RKO (cell line): ENCODE results near the gene C16orf74.

Source experiments
- DNase-seq: peaks from one replicate; pipeline ENCODE4 v3.0.0-alpha.2; 2016; ENCODE audit warnings: low spot score

Gene C16orf74

GRCh38 chr16:85749771-85750145, 1.1 kb downstream of the C16orf74 start:
- no peak for DNase-seq

GRCh38 chr16:85746460-85747215, 4.3 kb downstream of the C16orf74 start:
- DNase-seq = no peak

- DNase-seq = no peak
Observed at GRCh38 chr16:85738923-85739715, 11.8 kb downstream of the C16orf74 start.

DNA sequence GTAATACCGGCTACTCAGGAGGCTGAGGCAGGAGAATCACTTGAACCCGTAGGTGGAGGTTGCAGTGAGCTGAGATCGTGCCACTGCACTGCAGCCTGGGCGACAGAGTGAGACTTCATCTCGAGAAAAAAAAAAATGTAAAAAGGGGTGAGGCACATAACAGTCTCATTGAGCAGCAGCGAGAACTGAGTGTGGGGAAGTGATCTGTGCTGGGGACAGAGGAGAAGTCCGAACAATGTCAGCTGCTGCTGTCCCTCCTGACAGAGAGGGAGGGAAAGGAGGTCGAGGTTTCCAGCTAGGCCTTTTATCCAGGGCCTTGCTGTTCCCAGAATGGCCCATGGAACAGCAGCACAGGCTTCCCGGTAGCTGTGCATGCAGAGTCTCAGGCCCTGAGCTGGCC, 14.0 kb downstream of the C16orf74 start:
- no peak for DNase-seq

DNA sequence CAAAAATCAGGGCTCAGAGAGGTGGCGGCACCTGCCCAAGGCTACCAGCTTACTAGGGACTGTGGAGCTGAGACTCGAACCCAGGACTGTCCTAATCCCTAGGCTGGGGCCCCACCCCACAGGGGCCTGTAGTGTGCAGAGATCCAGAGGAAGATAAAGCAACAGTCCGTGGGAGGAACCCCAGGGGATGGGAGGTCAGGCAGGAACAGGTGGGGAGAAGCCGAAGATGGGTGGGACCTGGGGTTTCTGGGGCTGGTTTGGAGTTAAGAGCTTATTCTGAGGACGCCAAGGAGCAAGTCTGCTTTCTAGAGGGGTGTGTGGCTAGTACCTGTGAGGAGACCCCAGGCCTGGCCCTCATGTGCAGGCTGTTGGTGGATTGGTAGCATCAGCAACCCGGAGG, 14.9 kb downstream of the C16orf74 start:
- no peak for DNase-seq

DNA sequence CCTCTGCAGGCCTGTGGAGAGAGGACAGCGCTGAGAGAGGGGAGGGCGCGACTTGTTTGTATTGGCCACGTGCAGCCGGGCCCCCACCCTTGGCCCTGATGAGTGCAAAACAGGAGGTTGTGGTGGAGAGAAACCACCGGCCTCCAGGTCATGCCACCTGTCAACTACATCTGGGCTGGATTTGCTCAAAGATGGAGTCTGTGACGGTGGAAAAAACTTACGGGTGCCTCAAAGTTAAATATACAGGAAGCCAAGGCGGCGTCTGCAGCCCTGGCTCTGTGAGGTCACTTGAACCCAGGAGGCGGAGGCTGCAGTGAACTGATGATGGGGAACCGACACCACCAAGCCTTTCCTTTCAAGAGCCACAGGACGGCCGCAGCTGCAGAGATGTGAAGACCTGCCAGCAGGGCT, 15.7 kb downstream of the C16orf74 start:
- no peak for DNase-seq

DNA sequence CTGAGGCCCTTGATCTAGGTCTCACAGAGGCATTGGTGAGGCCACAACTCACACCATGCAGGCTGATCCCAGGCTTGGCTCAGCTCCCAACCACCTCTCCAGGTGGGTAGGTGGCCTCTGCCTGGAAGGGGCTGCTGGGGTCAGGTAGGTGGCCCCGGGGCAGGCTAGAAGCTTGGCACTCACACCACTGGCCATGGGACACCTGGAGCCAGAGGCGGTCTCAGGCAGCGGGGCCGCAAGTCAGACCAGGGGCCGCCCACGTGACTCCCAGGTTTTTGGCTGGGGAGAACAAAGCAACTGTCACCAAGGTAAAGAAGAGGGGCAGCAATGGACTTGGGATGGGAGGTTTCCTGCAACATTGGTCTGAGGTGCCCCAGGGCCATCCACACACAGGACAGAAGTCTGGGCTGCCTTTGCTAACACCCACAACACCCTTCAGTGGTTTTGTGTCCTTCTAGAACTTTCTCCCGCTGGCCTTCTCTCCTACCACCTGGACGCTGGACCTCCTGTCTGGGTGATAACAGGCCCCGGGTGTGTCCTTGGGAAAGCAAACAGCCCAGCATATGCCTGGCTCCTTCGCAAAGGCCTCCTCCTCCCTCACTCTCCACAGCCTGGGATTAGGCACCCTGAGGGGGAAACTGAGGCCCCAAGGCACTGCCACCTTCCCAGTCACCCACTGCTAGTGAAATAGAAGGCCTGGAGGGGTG, 16.4 kb downstream of the C16orf74 start:
- no peak for DNase-seq

GRCh38 chr16:85733839-85734170, 17.1 kb downstream of the C16orf74 start:
- no peak for DNase-seq

DNA sequence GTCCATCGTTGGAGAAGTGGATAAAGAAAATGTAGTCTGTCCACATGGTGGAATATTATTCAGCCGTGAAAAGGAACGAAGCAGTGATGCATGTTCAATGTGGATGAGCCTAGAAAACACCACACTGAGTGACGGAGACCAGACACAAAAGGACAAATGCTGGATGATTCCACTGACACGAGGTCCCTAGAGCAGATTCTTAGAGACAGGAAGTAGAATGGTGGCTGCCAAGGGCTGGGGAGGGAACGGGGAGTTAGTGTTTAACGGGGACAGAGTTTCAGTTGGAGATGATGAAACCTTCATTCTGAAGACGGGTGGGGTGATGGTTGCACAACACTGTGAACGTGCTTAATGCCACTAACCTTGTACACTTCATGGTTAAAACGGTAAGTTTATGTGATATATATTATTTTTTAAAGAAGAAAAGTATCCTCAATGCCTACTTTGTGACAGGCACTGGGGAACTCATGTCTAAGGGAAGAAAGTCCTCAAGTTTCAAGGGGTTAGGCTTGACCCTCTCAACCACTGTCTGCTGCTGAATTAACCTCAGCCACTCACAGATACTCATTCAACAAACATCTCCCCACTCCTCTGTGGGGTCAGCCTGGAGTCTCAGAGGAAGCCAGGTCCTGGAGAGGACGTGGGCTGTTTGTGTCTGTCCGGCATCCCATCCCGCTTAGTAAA, 17.6 kb downstream of the C16orf74 start:
- no peak for DNase-seq

DNA sequence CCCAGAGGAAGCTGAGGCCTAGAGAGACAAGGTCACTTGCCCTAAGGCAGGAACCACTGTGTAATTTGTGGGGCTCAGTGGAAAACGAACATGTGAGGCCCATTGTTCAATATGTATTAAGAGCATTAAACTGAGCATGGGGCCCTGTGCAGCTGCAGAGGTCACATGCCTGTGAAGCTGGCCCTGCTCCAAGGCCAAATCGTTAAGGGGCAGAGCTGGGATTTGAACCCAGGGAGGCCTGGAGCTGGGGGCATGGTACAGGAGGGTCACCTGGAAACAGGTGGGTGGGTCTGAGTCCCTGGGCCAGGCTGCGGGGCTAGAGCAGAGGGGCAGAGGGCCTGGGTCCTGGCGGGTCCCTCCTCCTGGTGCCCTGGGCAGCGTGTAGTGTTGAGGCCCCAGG, 19.7 kb downstream of the C16orf74 start:
- no peak for DNase-seq

- no peak for DNase-seq
Observed at GRCh38 chr16:85730186-85730465, 20.8 kb downstream of the C16orf74 start.

- DNase-seq = no peak
Observed at GRCh38 chr16:85729452-85730185, 21.3 kb downstream of the C16orf74 start.

DNA sequence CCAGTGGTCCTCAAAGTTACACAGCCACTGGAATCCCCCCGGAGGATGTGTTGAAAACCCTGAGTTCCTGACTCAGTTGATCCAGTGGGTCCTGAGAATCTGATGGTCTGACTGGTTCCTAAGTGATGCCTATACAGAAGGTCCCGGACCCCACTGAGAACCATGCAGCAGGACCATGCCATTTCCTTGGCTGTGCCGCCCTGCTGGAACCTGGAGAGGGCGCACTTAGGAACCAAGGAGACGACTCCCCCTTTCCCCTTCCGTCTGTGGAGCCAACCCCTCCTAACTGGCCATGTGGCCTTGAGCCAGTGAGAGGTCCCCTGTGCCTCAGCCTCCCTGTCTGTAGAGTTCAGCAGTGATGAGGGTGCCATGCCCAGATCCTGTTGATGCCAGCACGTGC, 22.0 kb downstream of the C16orf74 start:
- DNase-seq = no peak

- no peak for DNase-seq
Observed at GRCh38 chr16:85724936-85725335, 26.0 kb downstream of the C16orf74 start.

DNA sequence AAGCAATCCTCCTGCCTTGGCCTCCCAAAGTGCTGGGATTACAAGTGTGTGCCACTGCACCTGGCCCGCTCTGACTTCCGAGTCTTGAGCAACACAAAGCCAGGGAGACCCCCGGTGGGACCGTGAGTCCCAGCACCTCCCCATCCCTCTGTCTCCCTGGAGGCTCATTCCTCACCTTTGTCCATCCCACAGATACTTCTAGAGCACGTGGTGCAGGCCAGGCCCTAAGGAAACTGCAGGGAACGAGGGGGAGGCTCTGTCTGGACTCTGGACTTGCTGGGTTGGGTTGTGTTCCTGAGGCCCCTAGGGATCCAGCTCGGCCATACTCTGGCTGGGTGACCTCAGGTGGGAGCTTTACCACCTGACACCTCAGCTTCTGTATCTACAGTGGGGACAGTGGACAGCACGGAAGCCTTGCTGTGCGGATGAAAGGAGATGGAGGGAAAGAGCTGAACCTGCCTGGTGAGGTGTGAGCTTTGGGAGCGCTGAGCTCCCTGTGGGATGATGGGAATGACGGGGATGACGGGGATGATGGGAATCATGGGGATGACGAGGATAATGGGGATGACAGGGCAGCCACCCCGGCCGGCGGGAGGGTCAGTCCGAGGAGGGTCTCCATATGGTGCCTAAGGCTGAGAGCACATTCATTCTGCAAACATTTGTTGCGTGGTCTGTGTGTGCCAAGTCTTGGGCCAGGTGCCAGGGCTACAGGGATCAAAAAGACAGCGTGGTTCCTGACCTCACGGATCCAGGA, 26.6 kb downstream of the C16orf74 start:
- DNase-seq = no peak

DNA sequence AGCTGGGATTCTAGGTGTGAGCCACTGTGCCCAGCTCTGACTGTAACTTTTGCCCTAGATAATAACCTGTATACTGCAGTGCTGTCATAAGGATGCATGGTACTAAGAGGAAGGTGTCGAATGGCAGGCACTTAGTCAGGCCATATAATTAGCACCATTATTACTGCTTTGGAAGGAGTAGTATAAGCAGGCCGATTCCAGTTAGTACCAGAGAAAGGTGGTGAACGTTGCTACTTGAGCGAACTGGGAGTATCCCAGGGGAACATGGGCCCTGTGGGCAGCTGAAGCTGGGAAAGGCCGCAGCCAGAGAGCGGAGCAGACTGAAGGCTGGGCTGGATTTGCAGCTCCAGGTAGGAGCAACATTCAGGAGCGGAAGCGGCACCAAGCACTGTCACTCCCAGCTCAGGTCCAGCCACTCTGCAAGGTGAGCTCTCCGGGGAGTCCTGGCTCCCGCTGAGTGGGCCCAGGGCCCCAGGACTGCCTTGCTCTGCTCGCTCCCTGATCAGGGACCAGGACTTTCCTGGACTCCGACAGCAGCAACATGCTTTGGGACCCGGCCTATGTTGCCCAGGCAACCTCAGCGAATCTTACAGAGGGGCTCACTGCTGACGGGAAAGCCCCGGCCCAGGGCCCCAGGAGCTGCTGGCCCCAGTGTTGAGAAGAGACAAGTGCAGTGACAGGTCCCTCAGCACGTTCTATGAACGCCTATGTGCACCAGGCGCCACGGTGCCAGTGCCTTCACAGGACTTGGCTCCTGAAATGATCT, 28.6 kb downstream of the C16orf74 start:
- DNase-seq = no peak

DNA sequence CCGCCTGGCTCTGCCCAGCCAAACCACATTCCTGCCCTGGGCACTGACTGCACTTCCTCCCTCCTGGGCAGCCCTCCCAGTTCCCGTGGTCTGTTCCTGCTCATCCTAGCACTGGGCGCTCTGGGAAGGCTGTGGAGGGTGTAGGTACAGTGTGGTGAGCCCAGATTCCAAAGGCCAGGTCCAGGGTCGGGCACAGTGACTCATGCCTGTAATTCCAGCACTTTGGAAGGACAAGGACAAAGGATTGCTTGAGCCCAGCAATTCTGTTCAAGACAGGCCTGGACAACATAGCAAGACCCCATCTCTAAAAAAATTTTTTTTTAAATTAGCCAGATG, 30.6 kb downstream of the C16orf74 start:
- no peak for DNase-seq

DNA sequence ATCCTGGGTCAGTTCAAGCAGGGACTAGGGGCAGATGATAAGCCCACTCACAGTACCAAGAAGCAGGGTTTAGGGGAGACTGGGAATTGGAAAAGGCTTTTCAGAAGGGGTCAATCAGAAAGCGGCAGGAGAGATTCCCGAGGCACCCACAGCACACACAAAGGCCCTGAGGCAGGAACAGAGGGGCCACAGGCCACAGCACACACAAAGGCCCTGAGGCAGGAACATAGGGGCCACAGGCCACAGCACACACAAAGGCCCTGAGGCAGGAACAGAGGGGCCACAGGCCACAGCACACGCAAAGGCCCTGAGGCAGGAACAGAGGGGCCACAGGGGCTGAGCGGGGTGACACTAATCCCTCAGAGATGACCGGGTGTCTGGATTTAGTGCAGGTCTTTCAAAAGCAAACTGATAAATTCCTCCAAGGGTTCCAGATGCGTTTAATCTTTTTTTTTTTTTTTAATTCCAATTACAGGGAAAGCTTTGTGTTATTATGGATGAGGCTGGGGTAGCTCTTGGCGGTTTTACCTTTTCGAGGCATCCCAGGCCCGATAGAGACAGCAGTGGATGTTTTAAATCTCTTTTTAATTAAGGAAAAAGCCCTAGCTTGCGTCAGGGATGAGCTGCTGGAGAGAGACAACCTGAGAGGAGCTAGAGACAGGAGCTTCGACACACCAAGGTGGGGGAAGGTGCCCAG, 31.1 kb downstream of the C16orf74 start:
- no peak for DNase-seq

- no peak for DNase-seq
Observed at GRCh38 chr16:85718682-85719081, 32.2 kb downstream of the C16orf74 start.

GRCh38 chr16:85718153-85718477, 32.8 kb downstream of the C16orf74 start:
- no peak for DNase-seq
